ENCODE data around the gene RAP1GAP2. TPM values are rescaled to one million over a fixed set of nuclear protein-coding genes. Genes with fewer than 3 reads are reported as not detected.

The RAP1GAP2 gene
- total and polyA plus RNA-seq, 2 of the 8 experiments (the other 6 are each of a cell fraction or from before 2014, with no cell fraction given) = 24.0 to 63.8 TPM

GRCh38 chr17:2797637-2798036 is 1.4 kb downstream of the RAP1GAP2 start:
- 0 out of 2 replicates have a peak overlapping the region, but pooled peaks have one; percentile 30 for H2BK5ac ChIP-seq (ENCODE audit: low read depth, low read length)
- no peak overlapping the region for H3K27ac ChIP-seq (ENCODE audit: low read depth, low read length)
- H3K9ac ChIP-seq (replicated peaks in 1 of 4; ENCODE audit: extremely low read depth in 1 of 4, low read depth in 3 of 4, low read length in 3 of 4) = no peak overlapping the region
- H2BK12ac ChIP-seq (ENCODE audit: low read depth, low read length) = no peak overlapping the region
- H3K18ac ChIP-seq (ENCODE audit: extremely low read depth, low read length) = no peak overlapping the region
- no peak overlapping the region for H2BK20ac ChIP-seq (ENCODE audit: low read length)
- peaks cover 0 to 8% (median 4%) of the 10 kb centered on the region in 4 experiments; a peak in 4 of 7 replicates for H3K4me1 ChIP-seq (replicated peaks in 1 of 4; ENCODE audit: control insufficient read depth in 3 of 4, insufficient read depth in 4 of 4, low read length in 3 of 4)
- H3K23me2 ChIP-seq (ENCODE audit: low read depth, low read length) = no peaks in the 10 kb centered on the region
- H3K9me3 ChIP-seq (ENCODE audit: insufficient read depth in 2 of 2, low read depth in 1 of 2, low read length in 1 of 2) = no peaks in the 10 kb centered on the region
- no peak overlapping the region for H2AK5ac ChIP-seq (ENCODE audit: low read depth, low read length)
- no peak overlapping the region for H3K4ac ChIP-seq (replicated peaks; ENCODE audit: insufficient read length, low read depth, low read length)
- H3K56ac ChIP-seq (replicated peaks; ENCODE audit: insufficient read length, low read depth, low read length) = no peak overlapping the region
- H4K20me1 ChIP-seq (replicated peaks in 1 of 2; ENCODE audit: control insufficient read depth in 1 of 2, insufficient read depth in 2 of 2, low read length in 2 of 2) = peaks cover 0 to 9% of the 10 kb centered on the region in 2 experiments
- H3K4me3 ChIP-seq (ENCODE audit: extremely low read depth in 1 of 4, insufficient read depth in 2 of 4, low read depth in 3 of 4, low read length in 4 of 4) = no peak overlapping the region
- H3K36me3 ChIP-seq (ENCODE audit: control insufficient read depth in 2 of 4, insufficient read depth in 4 of 4, low read length in 3 of 4) = no peaks in the 10 kb centered on the region
- WGBS, 2 experiments (ENCODE audit: extremely low coverage in 1 of 2, insufficient coverage in 1 of 2, insufficient read length in 1 of 2, insufficient replicate concordance in 2 of 2, low coverage in 1 of 2, low lambda C conversion rate in 2 of 2, missing lambda C conversion rate in 1 of 2) = 92% methylated on average over 9 of the region's 11 CpGs; no CpG with 5 or more reads in 1 of the 2 experiments
- H3K23ac ChIP-seq (ENCODE audit: insufficient read length) = no peak overlapping the region
- H3K4me2 ChIP-seq (ENCODE audit: insufficient read depth in 1 of 2, low read depth in 2 of 2, low read length in 2 of 2) = no peak overlapping the region
- no peak overlapping the region for H4K8ac ChIP-seq (ENCODE audit: extremely low read depth, insufficient read depth, low read length)
- no peaks in the 10 kb centered on the region; the same call in 1 of the 2 replicates for H3K79me1 ChIP-seq (ENCODE audit: low read depth, low read length)
- FAIRE-seq (no peak), DNase-seq (ENCODE audit: low read depth in 1 of 2, low spot score in 2 of 2) (no peak)
- H3K27me3 ChIP-seq (replicated peaks in 1 of 4; ENCODE audit: control insufficient read depth in 3 of 4, extremely low read depth in 1 of 4, insufficient read depth in 3 of 4, low read length in 3 of 4) = no peaks in the 10 kb centered on the region
- no peak overlapping the region for H2AFZ ChIP-seq (ENCODE audit: low read length)
- H4K91ac ChIP-seq (replicated peaks; ENCODE audit: insufficient read length, low read length) = no peak overlapping the region
- H2BK120ac ChIP-seq (replicated peaks; ENCODE audit: low read depth, low read length) = no peak overlapping the region
- H2BK15ac ChIP-seq (ENCODE audit: low read length) = no peak overlapping the region
- ChIA-PET CTCF (ENCODE audit: partially characterized antibody) (interaction anchor here (0.6 kb wide), 1 partner anchor 11 kb away, joined by 4 read pairs; no protein-coding TSS in a partner anchor), POLR2A (ENCODE audit: partially characterized antibody) (interaction anchor here (0.9 to 1.2 kb wide), 2 partner anchors 55 to 76 kb away, joined by 3 read pairs; no protein-coding TSS in a partner anchor)
- no peak overlapping the region for H4K5ac ChIP-seq (ENCODE audit: insufficient read length, low read depth, low read length)
- no peak overlapping the region for H3K14ac ChIP-seq (ENCODE audit: insufficient read length)
- H3K79me2 ChIP-seq (ENCODE audit: control insufficient read depth in 1 of 2, insufficient read depth in 2 of 2, low read length in 2 of 2) = no peaks in the 10 kb centered on the region
- TF ChIP-seq HDAC2 (IDR thresholded peaks at IDR 0.05; ENCODE audit: borderline replicate concordance in 1 of 2, low read depth in 2 of 2, low read length in 2 of 2) (no peak), RXRA (IDR thresholded peaks at IDR 0.05; ENCODE audit: insufficient read depth, low read depth, low read length) (no peak), KDM5A (IDR thresholded peaks at IDR 0.05; ENCODE audit: low read length) (no peak), EGR1 (IDR thresholded peaks at IDR 0.05; ENCODE audit: borderline replicate concordance, low read depth, low read length) (no peak), CHD1 (IDR thresholded peaks at IDR 0.05; ENCODE audit: low read depth, low read length) (no peak), CREB1 (IDR thresholded peaks at IDR 0.05) (no peak), BACH1 (IDR thresholded peaks at IDR 0.05; ENCODE audit: low read length) (no peak)
